Measurements from ENCODE around the gene MTMR12. TPM values are rescaled to one million over a fixed set of nuclear protein-coding genes. Genes with fewer than 3 reads are reported as not detected.
A peak's percentile ranks its signal among the peaks of the same experiment; 100 is the strongest.
"Not testable (repeated sequence)": the region's sequence is repeated elsewhere in the genome, so short reads cannot be mapped to it uniquely, and the experiment has no call there.

Gene MTMR12
- total and polyA plus RNA-seq, 5 donors from 2014 or later, result 12.9 to 27.7 (median 20.5) TPM

GRCh38 chr5:32229586-32229985 lies 83.2 kb downstream of the MTMR12 start:
- no peaks in the 10 kb centered on the region for H3K27me3 Mint-ChIP-seq
- peaks cover 0 to 6% (median 5%) of the 10 kb centered on the region in 4 donors for H3K4me1 Mint-ChIP-seq
- no peak for ATAC-seq (ENCODE audit: low read depth in 2 of 2)
- no peaks in the 10 kb centered on the region for H3K27me3 ChIP-seq (ENCODE audit: control insufficient read depth, insufficient read depth, low read length)
- no peak for DNase-seq
- no peaks in the 10 kb centered on the region for H3K9me3 ChIP-seq (ENCODE audit: control insufficient read depth in 2 of 2, low read length in 2 of 2)
- H3K27ac Mint-ChIP-seq, result no peak overlapping the region
- H3K36me3 ChIP-seq (ENCODE audit: control insufficient read depth, insufficient read depth, low read length), result peaks cover 26% of the 10 kb centered on the region
- H3K36me3 Mint-ChIP-seq, result peaks cover 36% of the 10 kb centered on the region
- H3K4me1 ChIP-seq (ENCODE audit: control insufficient read depth, insufficient read depth, low read length, poor library complexity, severe bottlenecking), result no peaks in the 10 kb centered on the region
- H3K27ac ChIP-seq (ENCODE audit: insufficient read depth, low read length, poor library complexity, severe bottlenecking), result no peak overlapping the region
- H3K4me3 ChIP-seq (ENCODE audit: low read depth, low read length), result no peak overlapping the region
- no peak overlapping the region for H3K4me3 Mint-ChIP-seq
- no peaks in the 10 kb centered on the region for H3K9me3 Mint-ChIP-seq

DNA sequence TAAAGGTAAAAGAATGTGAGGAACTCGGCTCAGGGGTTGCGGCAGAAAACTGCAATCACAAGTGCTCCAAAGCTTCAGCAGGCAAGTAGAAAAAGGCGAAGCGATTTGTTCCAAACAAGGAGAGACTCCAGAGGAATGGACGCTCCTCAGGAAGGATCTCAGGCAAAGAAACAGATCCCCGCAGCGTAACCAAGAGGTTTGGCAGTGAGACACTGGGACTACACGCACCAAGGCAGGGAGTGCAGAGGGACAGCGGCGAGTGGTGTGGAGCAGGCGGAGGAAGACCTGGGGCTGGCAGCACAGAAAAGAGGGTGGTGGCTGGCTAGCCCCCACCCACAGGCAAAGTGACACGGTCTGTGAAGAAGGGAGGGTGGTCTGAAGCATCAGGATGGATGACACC lies 83.9 kb downstream of the MTMR12 start:
- H3K9me3 Mint-ChIP-seq, result no peaks in the 10 kb centered on the region
- peaks cover 31% of the 10 kb centered on the region for H3K36me3 Mint-ChIP-seq
- H3K27me3 ChIP-seq (ENCODE audit: control insufficient read depth, insufficient read depth, low read length), result no peaks in the 10 kb centered on the region
- peaks cover 18% of the 10 kb centered on the region for H3K36me3 ChIP-seq (ENCODE audit: control insufficient read depth, insufficient read depth, low read length)
- no peak overlapping the region for H3K4me3 Mint-ChIP-seq
- peak overlapping the region in 2 of 3 donors; percentile 20 to 83 for H3K27ac Mint-ChIP-seq
- H3K4me3 ChIP-seq (ENCODE audit: low read depth, low read length), result no peak overlapping the region
- DNase-seq (no peak), ATAC-seq (ENCODE audit: low read depth in 2 of 2) (no peak)
- H3K27ac ChIP-seq (ENCODE audit: insufficient read depth, low read length, poor library complexity, severe bottlenecking), result no peak overlapping the region
- H3K9me3 ChIP-seq (ENCODE audit: control insufficient read depth in 2 of 2, low read length in 2 of 2), result no peaks in the 10 kb centered on the region
- no peaks in the 10 kb centered on the region for H3K27me3 Mint-ChIP-seq
- no peaks in the 10 kb centered on the region for H3K4me1 ChIP-seq (ENCODE audit: control insufficient read depth, insufficient read depth, low read length, poor library complexity, severe bottlenecking)
- peaks cover 0 to 6% (median 5%) of the 10 kb centered on the region in 4 donors for H3K4me1 Mint-ChIP-seq

DNA sequence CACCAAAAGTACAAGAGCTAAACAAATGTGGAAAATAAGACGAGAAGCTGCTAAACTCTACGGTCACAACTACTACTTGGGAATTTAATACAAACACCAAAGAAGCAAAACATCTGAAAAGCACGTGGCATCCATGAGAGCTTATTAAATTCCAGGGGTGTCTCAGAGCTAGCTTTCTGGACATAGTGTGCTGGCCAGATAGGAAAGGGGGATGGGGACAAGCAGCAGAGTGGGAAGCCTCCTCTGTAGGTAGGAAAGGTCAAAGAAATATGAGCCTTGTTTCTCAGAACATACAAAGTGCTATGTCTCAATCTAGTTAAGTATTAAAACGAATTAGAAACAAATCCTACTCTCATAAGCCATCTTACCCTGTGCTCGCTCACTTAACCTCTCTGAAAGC lies 87.3 kb downstream of the MTMR12 start:
- H3K9me3 Mint-ChIP-seq, result no peaks in the 10 kb centered on the region
- Histone ChIP-seq H3K27ac (ENCODE audit: insufficient read depth, low read length, poor library complexity, severe bottlenecking) (no peak overlapping the region), H3K4me3 (ENCODE audit: low read depth, low read length) (no peak overlapping the region), H3K4me1 (ENCODE audit: control insufficient read depth, insufficient read depth, low read length, poor library complexity, severe bottlenecking) (no peaks in the 10 kb centered on the region), H3K27me3 (ENCODE audit: control insufficient read depth, insufficient read depth, low read length) (no peaks in the 10 kb centered on the region), H3K36me3 (ENCODE audit: control insufficient read depth, insufficient read depth, low read length) (peaks cover 12% of the 10 kb centered on the region), H3K9me3 (ENCODE audit: control insufficient read depth in 2 of 2, low read length in 2 of 2) (no peaks in the 10 kb centered on the region)
- no peak overlapping the region for H3K4me3 Mint-ChIP-seq
- ATAC-seq (ENCODE audit: low read depth in 2 of 2) (no peak), DNase-seq (no peak)
- H3K4me1 Mint-ChIP-seq, result no peaks in the 10 kb centered on the region
- no peak overlapping the region for H3K27ac Mint-ChIP-seq
- H3K27me3 Mint-ChIP-seq, result no peaks in the 10 kb centered on the region
- peaks cover 27% of the 10 kb centered on the region for H3K36me3 Mint-ChIP-seq

GRCh38 chr5:32223972-32224609 lies 88.6 kb downstream of the MTMR12 start:
- no peak overlapping the region for H3K4me3 Mint-ChIP-seq
- H3K27ac Mint-ChIP-seq, result peak overlapping the region in 1 of 3 donors; percentile 26
- Histone ChIP-seq H3K27ac (ENCODE audit: insufficient read depth, low read length, poor library complexity, severe bottlenecking) (no peak overlapping the region), H3K27me3 (ENCODE audit: control insufficient read depth, insufficient read depth, low read length) (no peaks in the 10 kb centered on the region), H3K4me1 (ENCODE audit: control insufficient read depth, insufficient read depth, low read length, poor library complexity, severe bottlenecking) (no peaks in the 10 kb centered on the region), H3K4me3 (ENCODE audit: low read depth, low read length) (no peak overlapping the region), H3K36me3 (ENCODE audit: control insufficient read depth, insufficient read depth, low read length) (peaks cover 5% of the 10 kb centered on the region), H3K9me3 (ENCODE audit: control insufficient read depth in 2 of 2, low read length in 2 of 2) (no peaks in the 10 kb centered on the region)
- peaks cover 13% of the 10 kb centered on the region for H3K36me3 Mint-ChIP-seq
- no peaks in the 10 kb centered on the region for H3K9me3 Mint-ChIP-seq
- H3K4me1 Mint-ChIP-seq, result no peaks in the 10 kb centered on the region
- DNase-seq (no peak), ATAC-seq (ENCODE audit: low read depth in 2 of 2) (no peak)
- H3K27me3 Mint-ChIP-seq, result no peaks in the 10 kb centered on the region

DNA sequence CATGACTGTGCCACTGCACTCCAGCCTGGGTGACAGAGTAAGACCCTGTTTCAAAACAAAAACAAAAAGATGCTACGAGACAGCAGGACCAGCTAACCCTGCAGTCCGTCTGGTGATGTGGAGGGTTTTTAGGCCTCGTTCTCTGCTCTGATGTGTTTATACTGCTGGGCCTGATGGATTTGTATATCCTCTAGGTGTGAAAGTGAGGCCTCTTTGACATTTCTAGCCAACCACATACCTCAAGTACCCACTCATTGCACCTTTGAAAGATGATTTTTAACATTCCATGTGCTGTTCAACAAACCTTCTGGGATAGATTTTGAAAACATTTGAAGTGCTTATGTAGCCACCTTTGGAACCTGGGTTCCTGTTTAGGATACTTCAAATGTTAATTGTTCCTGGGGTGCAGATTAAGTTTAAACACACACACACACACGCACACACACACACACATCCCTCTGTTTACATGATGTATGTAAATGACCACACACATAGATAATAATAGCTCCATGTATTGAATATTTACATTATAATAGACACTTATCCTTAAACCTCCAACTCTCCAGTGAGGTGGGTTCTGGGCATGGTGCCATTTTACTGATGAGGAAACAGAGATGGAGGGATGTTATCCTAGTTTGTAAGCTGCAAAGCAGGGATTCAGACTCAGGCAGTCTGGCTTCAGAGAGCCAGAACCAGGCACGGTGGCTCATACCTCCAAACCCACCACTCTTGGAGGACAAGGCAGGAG lies 89.8 kb downstream of the MTMR12 start:
- Histone ChIP-seq H3K27ac (ENCODE audit: insufficient read depth, low read length, poor library complexity, severe bottlenecking) (no peak overlapping the region), H3K4me1 (ENCODE audit: control insufficient read depth, insufficient read depth, low read length, poor library complexity, severe bottlenecking) (no peaks in the 10 kb centered on the region), H3K4me3 (ENCODE audit: low read depth, low read length) (no peak overlapping the region), H3K27me3 (ENCODE audit: control insufficient read depth, insufficient read depth, low read length) (no peaks in the 10 kb centered on the region), H3K36me3 (ENCODE audit: control insufficient read depth, insufficient read depth, low read length) (no peaks in the 10 kb centered on the region), H3K9me3 (ENCODE audit: control insufficient read depth in 2 of 2, low read length in 2 of 2) (no peaks in the 10 kb centered on the region)
- no peaks in the 10 kb centered on the region for H3K27me3 Mint-ChIP-seq
- no peaks in the 10 kb centered on the region for H3K4me1 Mint-ChIP-seq
- ATAC-seq (ENCODE audit: low read depth in 2 of 2), result no peak
- no peak overlapping the region for H3K4me3 Mint-ChIP-seq
- H3K9me3 Mint-ChIP-seq, result no peaks in the 10 kb centered on the region
- peak overlapping the region in 1 of 3 donors; percentile 48 for H3K27ac Mint-ChIP-seq
- no peak for DNase-seq
- H3K36me3 Mint-ChIP-seq, result peaks cover 7% of the 10 kb centered on the region

GRCh38 chr5:32217886-32218396 lies 94.8 kb downstream of the MTMR12 start:
- Histone ChIP-seq H3K36me3 (ENCODE audit: control insufficient read depth, insufficient read depth, low read length) (no peaks in the 10 kb centered on the region), H3K4me3 (ENCODE audit: low read depth, low read length) (no peak overlapping the region), H3K27me3 (ENCODE audit: control insufficient read depth, insufficient read depth, low read length) (no peaks in the 10 kb centered on the region), H3K9me3 (ENCODE audit: control insufficient read depth in 2 of 2, low read length in 2 of 2) (no peaks in the 10 kb centered on the region), H3K4me1 (ENCODE audit: control insufficient read depth, insufficient read depth, low read length, poor library complexity, severe bottlenecking) (no peaks in the 10 kb centered on the region), H3K27ac (ENCODE audit: insufficient read depth, low read length, poor library complexity, severe bottlenecking) (no peak overlapping the region)
- H3K36me3 Mint-ChIP-seq, result no peaks in the 10 kb centered on the region
- H3K27me3 Mint-ChIP-seq, result no peaks in the 10 kb centered on the region
- peaks cover 0 to 5% (median 3%) of the 10 kb centered on the region in 4 donors for H3K4me1 Mint-ChIP-seq
- DNase-seq (no peak), ATAC-seq (ENCODE audit: low read depth in 2 of 2) (no peak)
- no peaks in the 10 kb centered on the region for H3K9me3 Mint-ChIP-seq
- no peak overlapping the region for H3K4me3 Mint-ChIP-seq
- no peak overlapping the region for H3K27ac Mint-ChIP-seq

- Mint-ChIP-seq H3K4me3 (peak overlapping the region in 1 of 4 donors; percentile 6), H3K4me1 (peaks cover 7 to 16% (median 12%) of the 10 kb centered on the region in 4 donors), H3K27ac (peak overlapping the region in 1 of 3 donors; percentile 69)
- not testable (repeated sequence) for H3K4me1 ChIP-seq (ENCODE audit: control insufficient read depth, insufficient read depth, low read length, poor library complexity, severe bottlenecking); H3K27me3 ChIP-seq (ENCODE audit: control insufficient read depth, insufficient read depth, low read length); H3K9me3 Mint-ChIP-seq; DNase-seq; H3K4me3 ChIP-seq (ENCODE audit: low read depth, low read length); H3K36me3 ChIP-seq (ENCODE audit: control insufficient read depth, insufficient read depth, low read length); H3K27me3 Mint-ChIP-seq; H3K9me3 ChIP-seq (ENCODE audit: control insufficient read depth in 2 of 2, low read length in 2 of 2); H3K27ac ChIP-seq (ENCODE audit: insufficient read depth, low read length, poor library complexity, severe bottlenecking); H3K36me3 Mint-ChIP-seq; ATAC-seq (ENCODE audit: low read depth in 2 of 2)
Observed at GRCh38 chr5:32214344-32214743, 98.4 kb downstream of the MTMR12 start.
